GM18870 (cell line): Measurements from ENCODE around the gene CEP120.
A peak's percentile ranks its signal among the peaks of the same experiment; 100 is the strongest.
"Not testable (repeated sequence)": the region's sequence is repeated elsewhere in the genome, so short reads cannot be mapped to it uniquely, and the experiment has no call there.

ENCODE experiments used
- ATAC-seq: cut with Tn5 transposase; IDR thresholded peaks from one replicate; pipeline ENCODE4 v1.9.1; 2021; ENCODE audit warnings: moderate library complexity; ENCODE audit not compliant: unreplicated experiment

Gene CEP120

GRCh38 chr5:123439709-123440108, 16.5 kb upstream of the CEP120 start:
- no peak for ATAC-seq

- ATAC-seq = no peak
Measured at GRCh38 chr5:123438902-123439301, 15.7 kb upstream of the CEP120 start.

GRCh38 chr5:123438244-123438643, 15.0 kb upstream of the CEP120 start:
- ATAC-seq = peak; percentile 89

DNA sequence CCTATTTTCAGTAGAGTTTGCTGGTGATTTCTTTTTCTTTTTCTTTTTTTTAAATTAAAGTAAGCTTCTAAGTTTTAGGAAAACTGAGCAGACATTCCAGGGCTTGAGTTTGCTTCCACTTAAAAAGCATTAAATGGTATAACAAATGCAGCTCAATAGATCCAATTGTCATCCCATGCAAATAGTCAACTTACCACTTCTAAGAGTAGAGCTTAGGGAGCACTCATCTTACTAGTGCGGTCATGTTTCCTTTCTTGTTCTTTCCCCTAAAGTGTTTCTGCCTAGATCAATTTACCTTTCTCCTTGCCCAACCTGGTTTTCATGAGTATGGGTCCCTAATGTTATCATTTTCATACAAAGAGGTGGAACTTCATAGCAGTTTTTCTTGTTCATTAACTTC, 13.0 kb upstream of the CEP120 start:
- ATAC-seq = no peak

- ATAC-seq = no peak
Measured at GRCh38 chr5:123434796-123435195, 11.6 kb upstream of the CEP120 start.

- no peak for ATAC-seq
Measured at GRCh38 chr5:123433596-123433995, 10.4 kb upstream of the CEP120 start.

DNA sequence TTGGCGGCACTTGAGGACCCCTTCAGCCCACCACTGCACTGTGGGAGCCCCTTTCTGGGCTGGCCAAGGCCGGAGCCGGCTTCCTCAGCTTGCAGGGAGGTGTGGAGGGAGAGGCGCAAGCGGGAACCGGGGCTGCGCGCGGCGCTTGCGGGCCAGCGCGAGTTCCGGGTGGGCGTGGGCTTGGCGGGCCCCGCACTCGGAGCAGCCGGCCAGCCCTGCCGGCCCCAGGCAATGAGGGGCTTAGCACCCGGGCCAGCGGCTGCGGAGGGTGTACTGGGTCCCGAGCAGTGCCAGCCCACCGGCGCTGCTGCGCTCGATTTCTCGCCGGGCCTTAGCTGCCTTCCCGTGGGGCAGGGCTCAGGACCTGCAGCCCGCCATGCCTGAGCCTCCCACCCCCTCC, 7.2 kb upstream of the CEP120 start:
- not testable (repeated sequence) for ATAC-seq

DNA sequence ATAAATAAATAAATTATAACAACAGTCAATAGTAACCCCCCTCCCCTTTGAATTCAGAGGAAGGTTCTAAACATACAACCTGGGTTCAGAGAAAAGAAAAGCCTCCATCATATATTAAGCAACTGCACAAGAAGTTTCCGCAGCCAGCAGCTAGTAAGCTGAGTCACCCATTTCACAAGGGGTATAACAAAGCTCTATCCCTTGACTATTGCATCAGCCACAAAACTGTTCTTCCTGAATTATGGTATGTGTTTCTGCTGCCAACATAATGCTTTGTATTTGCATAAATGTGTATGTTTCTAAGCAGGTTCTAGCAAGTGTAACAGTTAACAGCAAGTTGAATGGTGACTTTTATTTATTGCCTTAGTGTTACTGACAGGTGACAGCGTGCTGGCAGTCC, 6.8 kb upstream of the CEP120 start:
- no peak for ATAC-seq

GRCh38 chr5:123429221-123429954, 6.2 kb upstream of the CEP120 start:
- no peak for ATAC-seq

GRCh38 chr5:123428521-123429220, 5.5 kb upstream of the CEP120 start:
- no peak for ATAC-seq

GRCh38 chr5:123427281-123427680, 4.1 kb upstream of the CEP120 start:
- ATAC-seq = no peak

- no peak for ATAC-seq
Measured at GRCh38 chr5:123425431-123425830, 2.2 kb upstream of the CEP120 start.

DNA sequence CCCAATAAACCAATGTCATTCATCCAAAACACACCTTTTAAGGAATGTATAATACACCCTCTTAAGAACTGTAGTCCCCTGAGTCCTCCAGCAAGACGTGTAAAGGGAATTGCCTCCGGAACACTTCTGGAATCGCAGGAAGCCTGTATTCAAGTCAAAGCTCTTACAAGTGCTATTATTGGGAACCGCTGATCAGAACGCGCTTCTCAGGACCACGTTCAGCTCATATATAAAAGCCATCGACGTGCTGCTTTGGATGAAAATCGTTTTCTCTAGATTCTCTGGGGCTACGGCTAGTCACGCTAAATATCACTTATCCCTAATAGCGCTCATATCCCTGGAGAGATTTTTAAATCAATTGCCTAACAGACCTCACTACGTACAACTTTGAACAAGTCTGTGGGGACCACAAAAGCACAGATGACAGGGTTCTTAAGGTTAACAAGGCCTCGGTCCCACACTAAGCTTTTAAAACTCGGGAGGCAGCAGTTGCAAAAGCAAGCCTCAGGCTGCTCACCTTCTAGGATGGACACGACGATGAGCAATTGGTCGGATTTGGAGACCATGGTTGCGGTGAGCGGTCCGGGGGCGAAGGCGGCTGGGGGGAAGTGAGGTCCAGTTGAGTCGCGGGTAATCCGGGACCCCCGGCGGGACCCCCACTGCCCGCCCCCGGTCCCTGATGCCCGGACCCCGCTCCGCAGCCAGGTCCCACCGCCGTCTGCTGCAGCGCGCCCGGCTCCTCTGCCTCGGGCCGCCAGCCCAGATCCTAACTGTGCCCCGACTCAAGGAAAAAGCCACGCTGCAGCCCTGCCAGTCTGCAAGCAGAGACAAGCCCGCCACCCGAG, 548 bp downstream of the CEP120 start:
- ATAC-seq = no peak

DNA sequence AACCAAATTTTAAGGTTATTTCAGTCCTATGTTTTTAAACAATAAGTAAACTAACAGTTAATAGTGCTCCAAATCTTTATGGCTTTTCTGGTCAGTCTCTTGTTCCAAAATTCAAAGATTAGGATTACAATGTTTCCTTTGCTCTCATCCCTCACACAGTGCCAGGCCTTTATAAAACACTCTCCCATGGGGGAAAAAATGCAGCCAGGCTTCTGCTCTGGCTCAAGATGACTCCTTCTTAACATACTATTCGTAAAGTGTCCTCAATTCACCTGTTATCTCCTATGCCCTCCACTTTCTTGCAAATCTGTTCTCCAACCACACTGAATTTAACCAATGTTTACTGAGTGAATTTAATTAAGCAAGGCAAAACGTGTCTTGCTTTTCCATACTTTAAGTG, 1.4 kb downstream of the CEP120 start:
- no peak for ATAC-seq

DNA sequence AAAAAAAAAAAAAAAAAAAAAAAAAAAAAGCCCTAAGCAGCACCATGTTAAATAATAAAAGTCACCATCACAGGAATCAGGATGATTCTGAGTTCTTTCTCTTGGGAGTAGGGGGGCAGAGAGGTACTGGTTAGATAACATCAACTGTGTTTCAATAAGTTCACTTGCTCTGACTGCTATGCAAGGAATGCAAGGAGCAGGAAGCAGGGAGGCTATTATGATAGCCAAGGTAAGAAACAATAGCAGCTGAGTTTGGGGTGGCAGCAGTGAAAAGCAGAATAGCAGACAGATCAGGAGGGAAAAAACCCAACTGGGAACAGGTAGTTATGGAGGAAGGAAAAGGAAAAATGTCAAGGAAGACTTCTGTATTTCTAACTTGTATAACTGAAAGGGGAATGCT, 8.2 kb downstream of the CEP120 start:
- no peak for ATAC-seq

DNA sequence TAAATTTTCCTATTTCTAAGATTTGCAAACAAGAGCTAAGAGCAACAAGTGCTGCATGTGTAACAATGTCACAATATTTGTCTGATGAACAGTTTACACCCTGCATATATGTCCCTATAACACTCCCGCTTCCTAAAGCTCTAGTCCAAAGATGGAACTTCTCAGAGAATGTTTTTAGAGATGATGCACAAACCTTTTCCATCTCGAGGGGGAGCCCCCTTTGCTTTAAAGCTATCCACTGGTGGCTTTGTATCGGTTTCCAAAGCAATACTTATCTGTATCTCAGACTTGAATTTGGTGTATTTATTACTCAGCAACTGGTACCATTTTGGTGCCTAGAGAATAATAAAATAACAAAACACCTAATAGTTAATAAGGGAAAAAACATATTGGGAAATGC, 11.0 kb downstream of the CEP120 start:
- no peak for ATAC-seq

DNA sequence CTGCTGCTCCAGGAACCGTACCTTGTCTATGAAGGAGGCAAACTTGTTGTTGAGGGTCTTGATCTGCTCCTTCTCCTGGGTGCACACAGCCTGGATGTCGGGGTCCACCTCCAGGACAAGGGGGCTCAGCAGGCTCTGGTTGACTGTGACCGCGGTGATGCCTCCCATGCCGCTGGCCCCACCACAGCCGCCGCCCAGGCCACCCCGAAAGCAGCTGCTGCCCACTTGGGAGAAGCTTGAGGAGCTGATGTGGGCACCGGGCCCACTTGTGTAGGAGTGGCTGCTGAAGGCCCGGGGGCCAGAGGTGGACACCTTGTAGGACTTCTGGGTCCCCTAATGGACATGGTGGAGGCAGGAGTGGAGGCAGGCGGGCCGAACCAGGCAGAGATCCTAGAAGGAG, 21.2 kb downstream of the CEP120 start:
- ATAC-seq = not testable (repeated sequence)

GRCh38 chr5:123401320-123401719, 21.9 kb downstream of the CEP120 start:
- ATAC-seq = no peak

DNA sequence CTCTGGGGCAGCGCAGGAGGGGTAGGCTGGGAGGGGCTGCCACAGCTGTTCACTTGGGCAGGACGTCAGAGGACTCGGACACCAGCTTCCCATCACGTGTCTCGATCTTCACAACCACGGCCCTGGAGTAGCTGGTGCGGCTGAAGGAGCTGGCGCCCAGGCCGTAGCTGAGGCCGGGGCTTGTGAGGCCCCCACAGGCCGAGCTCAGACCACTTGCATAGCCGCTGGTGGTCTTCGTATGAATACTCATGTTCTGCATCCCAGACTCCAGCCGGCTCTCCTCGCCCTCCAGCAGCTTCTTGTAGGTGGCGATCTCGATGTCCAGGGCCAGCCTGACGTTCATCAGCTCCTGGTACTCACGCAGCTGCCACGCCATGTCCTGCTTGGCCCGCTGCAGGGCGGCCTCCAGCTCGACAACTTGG, 22.3 kb downstream of the CEP120 start:
- not testable (repeated sequence) for ATAC-seq

DNA sequence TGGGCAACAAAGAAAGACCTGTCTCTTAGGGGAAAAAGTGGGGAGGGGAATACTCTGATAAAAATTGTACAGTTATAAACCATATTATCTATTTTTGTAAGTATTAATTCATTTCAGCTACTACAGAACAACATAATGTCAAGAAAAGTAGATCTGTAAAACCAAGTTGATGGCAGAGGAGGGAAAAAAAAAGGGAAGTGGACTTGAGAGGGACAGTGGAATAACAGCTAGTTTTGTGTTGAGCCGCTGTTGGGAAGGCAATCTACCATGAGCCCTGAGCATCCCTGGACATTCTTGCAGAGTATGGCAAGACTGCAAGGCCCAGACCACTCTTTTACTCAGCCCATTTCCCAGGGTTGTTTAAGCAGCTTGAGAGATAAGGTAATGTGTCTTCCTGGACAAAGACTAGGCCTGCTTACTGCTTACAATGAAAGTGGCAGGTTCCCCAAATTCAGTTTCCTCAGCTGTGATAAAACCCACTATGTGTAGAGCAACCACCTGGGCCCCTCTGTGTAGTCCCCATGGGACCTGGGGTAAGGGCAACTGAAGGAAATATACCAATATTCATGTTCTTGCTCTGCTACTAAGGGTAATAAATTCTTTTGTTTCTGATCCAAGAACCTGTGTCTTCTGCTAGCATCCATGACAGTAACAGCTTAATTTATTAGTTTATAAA, 25.0 kb downstream of the CEP120 start:
- no peak for ATAC-seq

DNA sequence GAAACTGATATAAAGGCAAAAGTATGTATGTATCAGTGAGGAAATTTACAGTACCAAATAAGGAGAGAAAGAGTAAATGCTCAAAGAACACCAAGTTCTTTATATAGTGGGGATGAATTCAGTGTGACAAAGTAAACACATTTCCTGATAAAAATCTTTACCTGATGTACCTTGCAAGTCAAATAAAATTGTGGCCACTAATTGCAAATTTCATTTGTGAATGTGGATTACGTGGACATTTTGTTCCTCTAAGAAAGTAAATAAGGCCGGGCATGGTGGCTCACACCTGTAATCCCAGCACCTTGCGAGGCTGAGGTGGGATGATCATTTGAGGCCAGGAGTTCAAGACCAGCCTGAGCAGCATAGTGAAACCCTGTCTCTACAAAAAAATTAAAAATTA, 25.7 kb downstream of the CEP120 start:
- no peak for ATAC-seq
